Astrocyte of the cerebellum (primary cell): ENCODE data around the gene OAS1.

Experiments used
- DNase-seq: peaks from one replicate; pipeline ENCODE4 v3.0.0-alpha.2; 2011; ENCODE audit warnings: low read depth
- H3K4me3 ChIP-seq: 2 replicates; pipeline ENCODE4 v1.5.1; 2011; ENCODE audit warnings: mild to moderate bottlenecking, low read depth, low read length, moderate library complexity
- in situ Hi-C: cut with HindIII; loops from 2 replicates; pipeline ENCODE4 v1.10.0; 2017; ENCODE audit warnings: low sequenced_read_pairs
- TF ChIP-seq, protein P1 (sequence below): IDR thresholded peaks from 2 replicates; pipeline ENCODE4 v1.5.1; 2012; ENCODE audit warnings: low read length, low read depth, moderate library complexity, mild to moderate bottlenecking; ENCODE audit errors: missing control alignments

OAS1 gene

GRCh38 chr12:112906712-112907414 lies at the start of gene OAS1:
TSS of gene OAS1 (plus strand) at chr12:112906962. CDS start at chr12:112907040, 78 bp downstream.
- in situ Hi-C loops = no loop called here

GRCh38 chr12:112859291-112859690 lies 47.5 kb upstream of the OAS1 start:
- no peak for DNase-seq
- TF ChIP-seq, protein P1, sequence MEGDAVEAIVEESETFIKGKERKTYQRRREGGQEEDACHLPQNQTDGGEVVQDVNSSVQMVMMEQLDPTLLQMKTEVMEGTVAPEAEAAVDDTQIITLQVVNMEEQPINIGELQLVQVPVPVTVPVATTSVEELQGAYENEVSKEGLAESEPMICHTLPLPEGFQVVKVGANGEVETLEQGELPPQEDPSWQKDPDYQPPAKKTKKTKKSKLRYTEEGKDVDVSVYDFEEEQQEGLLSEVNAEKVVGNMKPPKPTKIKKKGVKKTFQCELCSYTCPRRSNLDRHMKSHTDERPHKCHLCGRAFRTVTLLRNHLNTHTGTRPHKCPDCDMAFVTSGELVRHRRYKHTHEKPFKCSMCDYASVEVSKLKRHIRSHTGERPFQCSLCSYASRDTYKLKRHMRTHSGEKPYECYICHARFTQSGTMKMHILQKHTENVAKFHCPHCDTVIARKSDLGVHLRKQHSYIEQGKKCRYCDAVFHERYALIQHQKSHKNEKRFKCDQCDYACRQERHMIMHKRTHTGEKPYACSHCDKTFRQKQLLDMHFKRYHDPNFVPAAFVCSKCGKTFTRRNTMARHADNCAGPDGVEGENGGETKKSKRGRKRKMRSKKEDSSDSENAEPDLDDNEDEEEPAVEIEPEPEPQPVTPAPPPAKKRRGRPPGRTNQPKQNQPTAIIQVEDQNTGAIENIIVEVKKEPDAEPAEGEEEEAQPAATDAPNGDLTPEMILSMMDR = no peak
- in situ Hi-C loops = no loop called here
- no peak overlapping the region for H3K4me3 ChIP-seq

More at GRCh38 chr12:112906712-112907414, at the start of gene OAS1:
- peak within 1 kb of the TSS; percentile 4 for H3K4me3 ChIP-seq
- no peak for DNase-seq
- TF ChIP-seq, protein P1 = no peak

- TF ChIP-seq, protein P1 = no peak
Measured at GRCh38 chr12:112860181-112860580, 46.6 kb upstream of the OAS1 start.

GRCh38 chr12:112861284-112861683 lies 45.5 kb upstream of the OAS1 start:
- TF ChIP-seq, protein P1 = no peak
- no peak for DNase-seq
- no peak overlapping the region for H3K4me3 ChIP-seq
- in situ Hi-C loops = no loop called here

More at GRCh38 chr12:112860181-112860580, 46.6 kb upstream of the OAS1 start:
- DNase-seq = no peak
- in situ Hi-C loops = no loop called here
- no peak overlapping the region for H3K4me3 ChIP-seq

GRCh38 chr12:112862636-112863290 lies 44.0 kb upstream of the OAS1 start:
- no peak overlapping the region for H3K4me3 ChIP-seq
- TF ChIP-seq, protein P1 = no peak
- in situ Hi-C loops = no loop called here
- no peak for DNase-seq

- H3K4me3 ChIP-seq = no peak overlapping the region
- in situ Hi-C loops = no loop called here
- TF ChIP-seq, protein P1 = no peak
- DNase-seq = no peak
Measured at GRCh38 chr12:112868459-112869041, 38.2 kb upstream of the OAS1 start.
